GM20000 (cell line): ENCODE data around the gene OR6M1.

Source experiments
- DNase-seq: peaks from one replicate; pipeline ENCODE4 v3.0.0; 2012; ENCODE audit warnings: low spot score
- TF ChIP-seq, protein P1 (sequence below): IDR thresholded peaks from 2 replicates; pipeline ENCODE4 v1.5.1; 2012; ENCODE audit warnings: mild to moderate bottlenecking, control low read depth; ENCODE audit errors: extremely low read depth, missing control alignments

Gene OR6M1, protein sequence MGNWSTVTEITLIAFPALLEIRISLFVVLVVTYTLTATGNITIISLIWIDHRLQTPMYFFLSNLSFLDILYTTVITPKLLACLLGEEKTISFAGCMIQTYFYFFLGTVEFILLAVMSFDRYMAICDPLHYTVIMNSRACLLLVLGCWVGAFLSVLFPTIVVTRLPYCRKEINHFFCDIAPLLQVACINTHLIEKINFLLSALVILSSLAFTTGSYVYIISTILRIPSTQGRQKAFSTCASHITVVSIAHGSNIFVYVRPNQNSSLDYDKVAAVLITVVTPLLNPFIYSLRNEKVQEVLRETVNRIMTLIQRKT

DNA sequence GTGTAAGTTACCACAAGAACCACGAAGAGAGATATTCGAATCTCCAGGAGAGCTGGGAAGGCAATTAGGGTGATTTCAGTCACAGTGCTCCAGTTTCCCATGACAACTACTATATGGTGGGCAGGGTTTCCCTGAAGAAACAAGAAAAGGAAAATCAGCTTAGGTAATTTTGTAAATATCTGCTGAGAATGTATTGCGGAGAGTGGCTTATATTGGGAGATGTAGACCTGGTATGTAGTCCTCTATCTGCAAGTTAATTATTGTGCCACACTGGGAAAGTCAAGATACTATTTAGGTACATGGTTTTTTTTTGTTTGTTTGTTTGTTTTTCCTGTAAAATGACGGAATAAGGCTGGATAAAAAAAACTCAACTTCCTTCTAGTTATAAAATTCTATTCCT is at the start of gene OR6M1:
Gene OR6M1 (minus strand): TSS at position 101 of the 400 bp plus-strand sequence. CDS start 0 bp downstream, at position 101.
- TF ChIP-seq, protein P1, sequence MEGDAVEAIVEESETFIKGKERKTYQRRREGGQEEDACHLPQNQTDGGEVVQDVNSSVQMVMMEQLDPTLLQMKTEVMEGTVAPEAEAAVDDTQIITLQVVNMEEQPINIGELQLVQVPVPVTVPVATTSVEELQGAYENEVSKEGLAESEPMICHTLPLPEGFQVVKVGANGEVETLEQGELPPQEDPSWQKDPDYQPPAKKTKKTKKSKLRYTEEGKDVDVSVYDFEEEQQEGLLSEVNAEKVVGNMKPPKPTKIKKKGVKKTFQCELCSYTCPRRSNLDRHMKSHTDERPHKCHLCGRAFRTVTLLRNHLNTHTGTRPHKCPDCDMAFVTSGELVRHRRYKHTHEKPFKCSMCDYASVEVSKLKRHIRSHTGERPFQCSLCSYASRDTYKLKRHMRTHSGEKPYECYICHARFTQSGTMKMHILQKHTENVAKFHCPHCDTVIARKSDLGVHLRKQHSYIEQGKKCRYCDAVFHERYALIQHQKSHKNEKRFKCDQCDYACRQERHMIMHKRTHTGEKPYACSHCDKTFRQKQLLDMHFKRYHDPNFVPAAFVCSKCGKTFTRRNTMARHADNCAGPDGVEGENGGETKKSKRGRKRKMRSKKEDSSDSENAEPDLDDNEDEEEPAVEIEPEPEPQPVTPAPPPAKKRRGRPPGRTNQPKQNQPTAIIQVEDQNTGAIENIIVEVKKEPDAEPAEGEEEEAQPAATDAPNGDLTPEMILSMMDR: no peak
- DNase-seq: no peak

DNA sequence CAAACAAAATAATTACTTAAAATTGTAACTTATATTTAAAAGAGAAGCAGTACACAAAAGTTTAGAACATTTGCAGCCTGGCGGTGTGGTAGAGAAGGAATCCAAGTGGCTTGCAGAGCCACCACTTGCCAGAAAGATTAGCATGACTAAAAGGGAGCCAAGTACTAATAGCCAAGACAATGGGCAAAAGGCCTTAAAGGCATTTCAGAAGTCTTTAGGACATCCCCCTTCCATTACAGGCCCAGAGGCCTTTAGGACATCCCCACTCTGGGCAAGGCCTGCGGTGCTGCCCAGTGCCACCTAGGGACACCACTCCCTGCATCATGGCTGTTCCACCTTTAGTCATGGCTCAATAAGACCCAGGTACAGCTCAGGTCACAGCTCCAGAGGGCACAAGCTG is 46.9 kb upstream of the OR6M1 start:
- TF ChIP-seq, protein P1: no peak
- DNase-seq: no peak

DNA sequence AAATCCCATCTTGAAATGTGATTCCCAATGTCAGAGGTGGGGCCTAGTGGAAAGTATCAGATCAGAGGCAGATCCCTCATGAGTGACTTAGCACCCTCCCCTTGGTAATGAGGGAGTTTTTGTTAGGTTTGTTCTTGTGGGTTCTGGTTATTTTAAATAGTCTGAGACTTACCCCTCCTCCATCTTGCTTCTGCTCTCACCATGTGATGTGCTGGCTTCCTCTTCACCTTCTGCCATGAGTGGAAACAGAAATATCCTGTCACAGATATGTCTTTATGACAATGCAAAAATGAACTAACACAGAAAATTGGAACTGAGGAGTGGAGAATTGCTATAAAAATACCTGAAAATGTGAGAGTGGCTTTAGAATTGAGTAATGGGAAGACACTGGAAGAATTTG is 46.2 kb upstream of the OR6M1 start:
- TF ChIP-seq, protein P1: no peak
- no peak for DNase-seq

DNA sequence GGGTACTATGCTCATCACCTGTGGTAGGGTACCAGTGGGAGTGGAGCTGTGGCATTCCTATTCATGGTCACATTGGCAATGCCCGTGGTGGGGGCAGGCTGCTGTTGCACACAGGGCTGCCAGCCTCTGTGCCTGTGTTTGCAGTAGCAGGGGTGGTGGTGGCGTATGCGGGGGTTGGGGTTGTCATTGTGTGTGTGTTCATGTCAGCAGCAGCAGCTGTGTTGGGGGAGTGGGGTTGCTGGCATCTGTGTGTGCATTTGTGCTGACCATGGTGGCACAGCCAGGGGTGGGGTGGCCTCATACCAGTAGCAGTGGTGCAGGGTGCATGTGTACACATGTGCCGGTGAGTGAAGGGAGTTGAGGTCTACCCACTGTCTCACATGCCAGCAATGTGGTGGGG is 45.0 kb upstream of the OR6M1 start:
- DNase-seq: no peak
- TF ChIP-seq, protein P1: no peak

DNA sequence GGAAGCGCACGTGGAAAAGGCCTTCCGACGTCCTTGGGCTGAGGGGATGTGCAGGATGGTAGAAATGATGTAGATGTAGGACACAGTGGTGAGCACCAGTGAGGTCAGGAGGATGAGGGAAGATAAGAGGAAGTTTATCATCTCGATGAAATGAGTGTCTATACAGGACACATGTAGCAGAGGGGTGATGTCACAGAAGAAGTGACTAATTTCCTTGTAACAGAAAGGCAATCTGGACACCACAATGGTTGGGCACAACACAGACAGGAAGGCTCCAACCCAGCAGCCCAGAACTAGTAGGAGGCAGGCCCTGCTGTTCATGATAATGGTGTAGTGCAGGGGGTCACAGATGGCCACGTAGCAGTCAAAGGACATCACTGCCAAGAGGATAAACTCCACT is 35.0 kb upstream of the OR6M1 start:
- TF ChIP-seq, protein P1: no peak
- DNase-seq: no peak

DNA sequence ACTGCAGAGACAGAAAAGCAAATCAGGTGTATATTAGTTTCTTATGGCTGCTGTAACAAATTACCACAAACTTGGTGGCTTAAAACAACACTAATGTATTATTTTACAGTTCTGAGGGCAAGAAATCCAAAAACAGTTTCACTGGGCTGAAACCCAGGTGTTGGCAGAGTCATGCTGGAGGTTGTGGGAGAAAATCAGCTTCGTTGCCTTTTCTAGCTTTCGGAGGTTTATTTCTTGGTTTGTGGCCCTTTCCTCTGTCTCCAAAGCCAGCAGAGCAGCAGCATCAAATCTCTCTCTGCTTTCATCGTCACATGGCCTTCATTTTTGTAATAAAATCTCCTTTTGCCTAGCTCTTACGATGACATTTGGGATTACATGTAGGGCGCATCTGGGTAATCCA is 33.0 kb upstream of the OR6M1 start:
- no peak for DNase-seq
- TF ChIP-seq, protein P1: no peak

DNA sequence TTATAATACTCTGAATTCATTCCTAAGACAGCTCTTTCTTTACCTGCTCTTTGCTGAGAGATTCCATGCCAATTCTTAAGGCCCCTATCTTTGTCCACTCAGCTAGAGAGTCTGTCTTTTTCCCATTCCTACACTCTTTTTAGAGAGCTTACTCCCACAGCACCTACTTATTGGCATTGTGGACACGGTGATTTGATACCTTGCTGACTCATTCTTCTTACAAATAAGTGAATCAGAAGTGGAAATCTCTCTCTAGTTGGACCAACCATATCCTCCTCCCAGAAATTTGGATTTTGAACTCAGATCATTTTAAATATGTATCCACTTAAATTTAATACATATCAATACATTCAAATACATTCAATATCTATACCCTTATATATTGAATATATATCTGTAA is 32.5 kb upstream of the OR6M1 start:
- TF ChIP-seq, protein P1: no peak

More for the DNA sequence above, 32.5 kb upstream of the OR6M1 start:
- no peak for DNase-seq
